Adrenal gland (tissue), 5 donors: Measurements from ENCODE around the gene SPIN3.

Experiments
- CTCF ChIP-seq, 6 experiments: fragments of 450-650 bp in 4 of 6; fragments of 200-600 bp in 2 of 6; sonication (generic) in 1 of 6; IDR thresholded peaks; 1 replicate in 5 of 6; 2 replicates in 1 of 6; pipeline versions ENCODE4 v1.5.1 to v1.8.0; 2016 to 2021; ENCODE audit warnings: antibody characterized with exemption in 6 of 6, mild to moderate bottlenecking in 2 of 6, moderate library complexity in 1 of 6
- POLR2A ChIP-seq, 2 donors: fragments of 450-650 bp; IDR thresholded peaks; one replicate each; pipeline ENCODE4 v1.6.1; 2017; ENCODE audit warnings: antibody characterized with exemption in 2 of 2, mild to moderate bottlenecking in 2 of 2, moderate library complexity in 1 of 2
- donor health status: DM: no; HTN: no; CAD: no.

GRCh38 chrX:56987741-56988140 lies 7.6 kb downstream of the SPIN3 start:
- TF ChIP-seq CTCF (IDR thresholded peaks at IDR 0.05): no peak
- no peak for TF ChIP-seq POLR2A (IDR thresholded peaks at IDR 0.05)
